Uterus (tissue), 2 donors: ENCODE measurements around the gene BAHD1.

Experiments
- POLR2A ChIP-seq, 2 donors: fragments of 450-650 bp; IDR thresholded peaks; one replicate each; pipeline ENCODE4 v1.6.1; 2016; ENCODE audit warnings: antibody characterized with exemption in 2 of 2, mild to moderate bottlenecking in 1 of 2, moderate library complexity in 1 of 2
- TF ChIP-seq, protein P1 (sequence below), 4 experiments: fragments of 200-600 bp in 2 of 4; fragments of 450-650 bp in 2 of 4; sonication (generic) in 2 of 4; IDR thresholded peaks; one replicate each; pipeline ENCODE4 v1.5.1; 2016 to 2019; ENCODE audit warnings: antibody characterized with exemption in 4 of 4, mild to moderate bottlenecking in 2 of 4, moderate library complexity in 1 of 4

DNA sequence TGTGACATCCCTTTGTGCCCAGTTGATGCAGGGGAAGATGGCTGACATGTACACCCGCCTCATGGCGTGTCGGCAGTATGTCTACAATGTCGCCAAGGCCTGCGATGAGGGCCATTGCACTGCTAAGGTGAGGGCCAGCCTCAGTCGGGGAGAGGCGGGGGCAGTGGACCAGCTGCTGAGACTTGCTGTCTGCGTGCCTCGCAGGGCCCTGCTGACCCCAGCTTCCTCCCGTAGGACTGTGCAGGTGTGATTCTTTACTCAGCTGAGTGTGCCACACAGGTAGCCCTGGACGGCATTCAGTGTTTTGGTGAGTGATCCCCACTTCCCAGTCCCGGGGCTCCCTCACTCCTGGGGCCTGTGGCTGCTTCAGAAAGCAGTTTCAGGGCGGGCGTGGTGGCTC, 24.7 kb upstream of the BAHD1 start:
- no peak for TF ChIP-seq POLR2A (IDR thresholded peaks at IDR 0.05)
- TF ChIP-seq, protein P1, sequence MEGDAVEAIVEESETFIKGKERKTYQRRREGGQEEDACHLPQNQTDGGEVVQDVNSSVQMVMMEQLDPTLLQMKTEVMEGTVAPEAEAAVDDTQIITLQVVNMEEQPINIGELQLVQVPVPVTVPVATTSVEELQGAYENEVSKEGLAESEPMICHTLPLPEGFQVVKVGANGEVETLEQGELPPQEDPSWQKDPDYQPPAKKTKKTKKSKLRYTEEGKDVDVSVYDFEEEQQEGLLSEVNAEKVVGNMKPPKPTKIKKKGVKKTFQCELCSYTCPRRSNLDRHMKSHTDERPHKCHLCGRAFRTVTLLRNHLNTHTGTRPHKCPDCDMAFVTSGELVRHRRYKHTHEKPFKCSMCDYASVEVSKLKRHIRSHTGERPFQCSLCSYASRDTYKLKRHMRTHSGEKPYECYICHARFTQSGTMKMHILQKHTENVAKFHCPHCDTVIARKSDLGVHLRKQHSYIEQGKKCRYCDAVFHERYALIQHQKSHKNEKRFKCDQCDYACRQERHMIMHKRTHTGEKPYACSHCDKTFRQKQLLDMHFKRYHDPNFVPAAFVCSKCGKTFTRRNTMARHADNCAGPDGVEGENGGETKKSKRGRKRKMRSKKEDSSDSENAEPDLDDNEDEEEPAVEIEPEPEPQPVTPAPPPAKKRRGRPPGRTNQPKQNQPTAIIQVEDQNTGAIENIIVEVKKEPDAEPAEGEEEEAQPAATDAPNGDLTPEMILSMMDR (IDR thresholded peaks at IDR 0.05): no peak
